SU-DHL-6 (cell line): ENCODE data around the gene NRP1.

ENCODE experiments used
- H2AFZ ChIP-seq: fragments of 200-600 bp; sonication (generic); 2 replicates; pipeline ENCODE4 v1.6.1; 2014; ENCODE audit warnings: low read depth, mild to moderate bottlenecking, moderate library complexity, mixed read lengths, antibody characterized with exemption, low read length; ENCODE audit not compliant: severe bottlenecking
- H3F3A ChIP-seq: fragments of 200-600 bp; shearing (Covaris generic); 2 replicates; pipeline ENCODE4 v1.6.0; 2016; ENCODE audit warnings: antibody characterized with exemption, mild to moderate bottlenecking; ENCODE audit not compliant: insufficient read depth
- H3K27ac ChIP-seq: fragments of 200-600 bp; sonication (generic); 2 replicates; pipeline ENCODE4 v1.5.1; 2016; ENCODE audit warnings: low read depth, mild to moderate bottlenecking, low read length, moderate library complexity, mixed read lengths
- H3K27me3 ChIP-seq: fragments of 200-600 bp; sonication (generic), shearing (Covaris generic); 2 replicates; pipeline ENCODE4 v1.6.0; 2014; ENCODE audit warnings: mild to moderate bottlenecking, low read length
- H3K36me3 ChIP-seq: fragments of 200-600 bp; sonication (generic); 2 replicates; pipeline ENCODE4 v1.6.1; 2014; ENCODE audit warnings: mild to moderate bottlenecking, low read length, mixed read lengths
- H3K4me2 ChIP-seq: fragments of 300-600, 200-600 bp; shearing (Covaris generic), sonication (generic); 2 replicates; pipeline ENCODE4 v1.6.0; 2014; ENCODE audit warnings: low read length, low read depth, mild to moderate bottlenecking; ENCODE audit not compliant: poor library complexity, severe bottlenecking
- H3K4me3 ChIP-seq: fragments of 200-600 bp; sonication (generic); 2 replicates; pipeline ENCODE4 v1.5.1; 2014; ENCODE audit warnings: antibody characterized with exemption, low read length, mild to moderate bottlenecking, mixed read lengths; ENCODE audit not compliant: insufficient read depth, poor library complexity, severe bottlenecking
- H3K79me2 ChIP-seq: fragments of 200-600 bp; sonication (generic); 2 replicates; pipeline ENCODE4 v1.6.1; 2014; ENCODE audit warnings: mild to moderate bottlenecking, low read length, moderate library complexity; ENCODE audit not compliant: insufficient read depth
- H3K9ac ChIP-seq: fragments of 200-600 bp; sonication (generic); 2 replicates; pipeline ENCODE4 v1.7.0; 2014; ENCODE audit warnings: mild to moderate bottlenecking, low read length
- H3K9me2 ChIP-seq: fragments of 200-600 bp; sonication (generic); replicated peaks from 2 replicates; pipeline ENCODE4 v1.6.1; 2014; ENCODE audit warnings: low read length; ENCODE audit not compliant: insufficient read depth
- H3K9me3 ChIP-seq: fragments of 200-600 bp; sonication (generic); 2 replicates; pipeline ENCODE4 v1.6.1; 2014; ENCODE audit warnings: low read length, mixed read lengths; ENCODE audit not compliant: insufficient read depth
- H4K20me1 ChIP-seq: fragments of 200-600 bp; sonication (generic); 2 replicates; pipeline ENCODE4 v1.6.1; 2014; ENCODE audit warnings: low read depth, mild to moderate bottlenecking, antibody characterized with exemption, low read length, moderate library complexity, mixed read lengths
- EZH2phosphoT487 ChIP-seq: fragments of 200-600 bp; sonication (generic), shearing (Covaris generic); conservative IDR thresholded peaks from 2 replicates; pipeline ENCODE4 v1.6.1; 2018; ENCODE audit warnings: mild to moderate bottlenecking, antibody characterized with exemption, low read length, moderate library complexity, mixed read lengths
- TF ChIP-seq, protein P1 (sequence below): fragments of 200-600 bp; sonication (generic); IDR thresholded peaks from one replicate; pipeline ENCODE4 v1.5.1; 2017; ENCODE audit warnings: antibody characterized with exemption, mild to moderate bottlenecking, low read length, moderate library complexity; ENCODE audit not compliant: insufficient read depth, poor library complexity, severe bottlenecking

NRP1 gene

DNA sequence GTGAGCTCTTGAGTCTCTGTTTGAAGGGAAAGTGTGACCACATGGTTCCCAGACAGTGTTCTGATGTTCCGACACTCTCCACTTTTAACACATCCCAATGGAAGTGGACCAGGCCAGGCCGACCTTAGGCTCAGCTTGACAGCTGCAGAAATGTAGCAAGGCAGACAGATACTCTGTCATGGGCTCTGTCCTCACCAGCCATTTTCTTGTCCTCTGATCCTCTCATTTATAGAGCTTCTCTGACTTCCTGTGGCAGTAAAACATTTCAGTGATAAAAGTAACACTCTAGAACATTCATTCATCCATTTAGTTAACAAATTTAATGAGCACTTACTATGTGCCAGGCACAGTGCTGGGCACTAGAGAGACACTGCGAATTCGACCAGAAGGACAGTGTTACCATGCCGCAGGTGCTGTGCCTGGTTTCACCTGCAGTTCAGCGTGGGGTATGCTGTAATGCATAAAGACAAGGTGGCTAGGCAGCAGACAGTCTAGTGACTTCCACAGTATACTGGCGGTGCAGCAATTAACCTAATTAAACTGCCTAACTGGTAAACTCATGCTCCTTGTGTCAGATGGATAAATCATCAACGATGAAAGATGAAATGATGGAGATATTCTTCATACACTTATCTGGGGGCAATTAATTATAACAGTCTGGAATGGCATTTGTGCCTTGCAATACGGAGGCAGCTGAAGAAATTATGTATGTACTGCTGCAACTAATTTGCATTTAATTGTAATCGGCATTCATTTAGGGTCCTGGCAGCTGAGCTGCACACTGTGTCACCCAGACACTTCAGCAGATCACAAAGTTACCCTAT lies 188.1 kb downstream of the NRP1 start:
- Histone ChIP-seq H3K36me3 (no peaks in the 10 kb centered on the region), H3K27me3 (no peaks in the 10 kb centered on the region), H3K4me3 (no peak overlapping the region), H3K9me3 (no peaks in the 10 kb centered on the region), H2AFZ (no peak overlapping the region), H3K27ac (no peak overlapping the region), H3K4me2 (no peak overlapping the region), H3F3A (no peaks in the 10 kb centered on the region), H3K9me2 (no peaks in the 10 kb centered on the region), H3K79me2 (no peaks in the 10 kb centered on the region), H3K9ac (no peak overlapping the region), H4K20me1 (no peaks in the 10 kb centered on the region)
- TF ChIP-seq, protein P1, sequence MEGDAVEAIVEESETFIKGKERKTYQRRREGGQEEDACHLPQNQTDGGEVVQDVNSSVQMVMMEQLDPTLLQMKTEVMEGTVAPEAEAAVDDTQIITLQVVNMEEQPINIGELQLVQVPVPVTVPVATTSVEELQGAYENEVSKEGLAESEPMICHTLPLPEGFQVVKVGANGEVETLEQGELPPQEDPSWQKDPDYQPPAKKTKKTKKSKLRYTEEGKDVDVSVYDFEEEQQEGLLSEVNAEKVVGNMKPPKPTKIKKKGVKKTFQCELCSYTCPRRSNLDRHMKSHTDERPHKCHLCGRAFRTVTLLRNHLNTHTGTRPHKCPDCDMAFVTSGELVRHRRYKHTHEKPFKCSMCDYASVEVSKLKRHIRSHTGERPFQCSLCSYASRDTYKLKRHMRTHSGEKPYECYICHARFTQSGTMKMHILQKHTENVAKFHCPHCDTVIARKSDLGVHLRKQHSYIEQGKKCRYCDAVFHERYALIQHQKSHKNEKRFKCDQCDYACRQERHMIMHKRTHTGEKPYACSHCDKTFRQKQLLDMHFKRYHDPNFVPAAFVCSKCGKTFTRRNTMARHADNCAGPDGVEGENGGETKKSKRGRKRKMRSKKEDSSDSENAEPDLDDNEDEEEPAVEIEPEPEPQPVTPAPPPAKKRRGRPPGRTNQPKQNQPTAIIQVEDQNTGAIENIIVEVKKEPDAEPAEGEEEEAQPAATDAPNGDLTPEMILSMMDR, result no peak
- no peak for TF ChIP-seq EZH2phosphoT487

GRCh38 chr10:33145451-33146188 lies 188.8 kb downstream of the NRP1 start:
- H2AFZ ChIP-seq, result no peak overlapping the region
- TF ChIP-seq, protein P1, result no peak
- no peak for TF ChIP-seq EZH2phosphoT487
- H3K4me2 ChIP-seq, result no peak overlapping the region
- no peak overlapping the region for H3K4me3 ChIP-seq
- H3K27ac ChIP-seq, result no peak overlapping the region
- no peaks in the 10 kb centered on the region for H3K79me2 ChIP-seq
- no peaks in the 10 kb centered on the region for H3K36me3 ChIP-seq
- H3K9me2 ChIP-seq, result no peaks in the 10 kb centered on the region
- no peak overlapping the region for H3K9ac ChIP-seq
- no peaks in the 10 kb centered on the region for H4K20me1 ChIP-seq
- no peaks in the 10 kb centered on the region for H3K27me3 ChIP-seq
- no peaks in the 10 kb centered on the region for H3F3A ChIP-seq
- H3K9me3 ChIP-seq, result no peaks in the 10 kb centered on the region

DNA sequence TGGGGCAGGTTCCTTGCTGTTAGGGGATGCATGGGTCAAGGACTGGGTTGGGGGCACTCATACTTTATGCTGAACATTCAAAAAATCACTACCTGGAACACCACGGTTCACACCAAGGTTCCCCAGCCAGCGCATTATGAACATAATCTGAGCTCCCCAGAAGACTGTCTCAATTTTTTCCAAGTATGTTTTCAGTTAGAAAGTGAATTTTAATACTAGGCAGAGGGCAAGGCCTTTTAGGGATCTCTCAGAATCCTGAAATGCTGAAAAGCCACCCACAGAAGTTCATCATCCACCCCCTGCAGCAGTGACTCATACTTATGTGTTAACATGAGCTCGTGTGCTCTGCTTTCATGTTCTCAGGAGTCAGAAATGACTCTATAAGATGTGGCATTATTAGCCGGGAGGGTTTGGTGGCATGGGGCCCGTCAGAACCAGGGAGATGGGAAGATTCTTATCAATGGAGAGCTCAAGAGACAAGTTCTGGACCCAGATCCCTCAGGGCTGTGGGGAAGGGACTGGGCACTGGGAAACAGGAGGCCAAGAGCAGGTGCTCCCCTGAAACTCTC lies 191.2 kb downstream of the NRP1 start:
- Histone ChIP-seq H3K9me3 (no peaks in the 10 kb centered on the region), H3K79me2 (no peaks in the 10 kb centered on the region), H4K20me1 (no peaks in the 10 kb centered on the region), H3K9ac (no peak overlapping the region), H3K9me2 (no peaks in the 10 kb centered on the region), H3K4me3 (no peak overlapping the region), H3K4me2 (no peak overlapping the region), H2AFZ (no peak overlapping the region), H3K27me3 (no peaks in the 10 kb centered on the region), H3K27ac (no peak overlapping the region), H3F3A (no peaks in the 10 kb centered on the region), H3K36me3 (no peaks in the 10 kb centered on the region)
- TF ChIP-seq, protein P1, result no peak
- TF ChIP-seq EZH2phosphoT487, result no peak
